ENCODE measurements around the gene PROZ.

PROZ gene

DNA sequence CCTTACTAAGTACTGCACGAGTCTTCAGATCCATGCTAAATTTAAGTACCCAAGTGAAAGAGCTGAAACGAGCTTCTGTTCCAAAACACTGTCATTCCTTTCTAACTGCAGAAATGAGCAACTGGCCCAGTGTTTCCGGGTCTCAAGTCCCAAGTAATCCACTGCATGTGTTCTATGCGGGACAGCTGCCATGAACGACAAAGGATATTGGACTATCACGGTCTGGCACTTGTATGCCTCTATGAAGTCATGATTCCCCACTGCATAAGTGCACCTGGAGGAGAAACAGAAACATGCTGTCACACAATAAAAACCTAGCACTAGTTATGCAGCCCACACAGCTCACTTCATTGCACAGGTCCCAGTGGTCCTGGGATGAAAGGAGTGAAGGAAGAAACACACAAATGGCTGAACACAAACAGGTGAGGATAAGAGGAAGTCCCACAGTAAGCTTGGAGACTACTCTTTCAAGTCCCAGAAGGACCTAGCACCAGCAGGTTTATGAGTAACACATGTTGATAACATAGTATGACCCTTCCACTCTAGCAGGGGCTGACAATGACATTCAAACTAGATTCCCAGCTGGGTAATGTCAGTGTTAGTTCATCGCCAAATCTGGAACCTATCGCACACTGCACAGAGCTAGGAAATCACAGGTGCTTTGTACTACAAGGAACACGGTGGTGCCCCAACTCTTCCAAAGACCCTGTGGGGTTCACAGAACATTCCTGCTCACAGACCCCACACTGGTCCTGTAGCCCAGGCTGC is 38.7 kb downstream of the PROZ start:
- DNase-seq, result no peak

- DNase-seq, result no peak
Observed at GRCh38 chr13:113201815-113202214, 43.4 kb downstream of the PROZ start.

DNA sequence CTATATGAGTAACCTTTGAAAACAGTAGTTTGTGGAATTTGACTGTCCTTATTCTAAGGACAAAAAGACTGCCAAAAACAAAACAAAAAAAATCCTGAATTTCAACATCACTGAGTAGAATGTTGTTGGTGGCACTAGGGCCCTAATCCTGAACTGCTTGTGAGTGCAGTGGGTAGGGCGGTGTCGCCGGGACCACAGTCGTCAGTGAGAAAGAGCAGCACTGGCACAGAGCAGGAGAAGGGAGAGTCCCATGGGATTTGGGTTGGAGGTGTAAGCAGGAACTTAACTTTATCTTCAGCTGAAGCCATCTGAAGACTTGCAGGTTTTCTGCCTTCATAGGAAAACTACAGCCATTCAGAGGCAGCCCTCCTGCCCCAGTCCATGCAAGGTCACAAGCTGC is 44.5 kb downstream of the PROZ start:
- DNase-seq, result no peak

GRCh38 chr13:113203507-113204377 is 45.3 kb downstream of the PROZ start:
- DNase-seq, result no peak

GRCh38 chr13:113204378-113204734 is 45.9 kb downstream of the PROZ start:
- no peak for DNase-seq

- DNase-seq, result no peak
Observed at GRCh38 chr13:113205428-113205931, 47.0 kb downstream of the PROZ start.

DNA sequence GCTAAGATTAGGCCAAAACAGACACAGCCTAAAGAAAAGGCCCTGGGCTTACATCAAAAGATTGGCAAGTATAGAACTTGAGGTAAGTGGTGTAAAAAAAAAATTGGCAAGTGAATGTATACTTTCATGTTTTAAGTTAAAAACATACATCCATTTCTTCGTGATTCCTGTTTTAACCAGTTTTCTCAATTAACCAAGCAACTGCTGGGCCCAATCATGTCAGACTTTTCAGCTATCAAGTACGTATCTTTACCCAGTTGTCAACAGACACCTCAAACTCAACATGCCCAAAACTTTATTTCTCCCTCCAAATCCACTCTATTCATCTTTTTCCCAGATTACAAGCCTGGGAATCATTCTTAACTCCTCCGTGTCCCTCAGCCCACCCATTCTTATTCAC is 49.0 kb downstream of the PROZ start:
- no peak for DNase-seq

GRCh38 chr13:113207890-113208420 is 49.5 kb downstream of the PROZ start:
- peak in 10 of 56 donors; percentile 26 to 61 (median 46) for DNase-seq

GRCh38 chr13:113208421-113209335 is 50.2 kb downstream of the PROZ start, which contains the start of gene PCID2:
Gene PCID2, minus strand, starts transcription at chr13:113208669. Its CDS starts 35 bp downstream, at chr13:113208634.
- DNase-seq, result peak in 55 of 56 donors; percentile 33 to 93 (median 81)

DNA sequence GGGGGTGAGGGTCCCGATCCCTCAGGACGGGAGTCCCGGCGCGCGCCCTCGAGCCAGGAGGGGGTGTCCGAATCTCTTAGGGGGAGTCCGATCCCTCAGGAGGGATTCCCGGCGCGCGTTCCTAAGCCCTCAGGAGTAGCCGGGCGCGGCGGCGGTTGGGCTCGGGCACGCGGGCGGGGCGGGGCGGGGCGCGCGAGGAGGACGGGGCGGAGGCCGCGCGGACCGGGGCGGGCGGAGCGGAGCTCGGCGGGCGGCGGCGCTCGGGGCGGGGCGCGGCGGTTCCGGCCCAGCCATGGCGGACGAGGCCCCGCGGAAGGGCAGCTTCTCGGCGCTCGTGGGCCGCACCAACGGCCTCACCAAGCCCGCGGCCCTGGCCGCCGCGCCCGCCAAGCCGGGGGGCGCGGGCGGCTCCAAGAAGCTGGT is 50.9 kb downstream of the PROZ start, which contains the start of gene CUL4A:
CUL4A (plus strand) TSS at position 278 of the 423 bp plus-strand sequence; CDS start at position 293, 15 bp downstream.
- DNase-seq, result peak in 52 of 56 donors; percentile 10 to 84 (median 64)

DNA sequence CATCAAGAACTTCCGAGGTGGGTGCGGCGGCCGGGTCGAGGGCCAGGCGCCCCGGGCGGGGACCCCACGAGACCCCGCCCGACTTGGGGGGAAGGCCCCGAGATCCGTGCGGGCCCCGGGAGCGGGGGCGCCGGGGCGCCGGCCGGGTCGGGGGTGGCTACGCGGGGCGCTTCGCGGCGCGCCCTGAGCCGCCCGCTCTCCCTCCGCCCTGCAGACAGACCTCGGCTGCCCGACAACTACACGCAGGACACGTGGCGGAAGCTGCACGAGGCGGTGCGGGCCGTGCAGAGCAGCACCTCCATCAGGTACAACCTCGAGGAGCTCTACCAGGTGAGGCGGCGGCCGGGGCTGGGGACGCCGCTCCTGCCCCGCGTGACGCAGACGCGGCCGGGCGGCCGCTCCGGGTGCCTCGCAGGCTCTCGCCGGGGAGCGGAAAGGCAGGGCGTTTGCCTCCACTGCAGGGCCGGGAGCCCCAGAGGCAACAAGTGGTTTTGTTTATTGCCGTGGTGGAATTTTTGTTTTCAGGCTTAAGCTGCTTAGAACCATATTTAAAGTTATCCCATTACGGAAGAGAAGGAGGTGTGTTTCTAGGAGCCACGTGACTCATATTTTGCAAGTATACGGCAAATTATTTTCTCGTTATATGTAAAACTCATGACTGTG is 51.4 kb downstream of the PROZ start:
- peak in 33 of 56 donors; percentile 2 to 57 (median 30) for DNase-seq

DNA sequence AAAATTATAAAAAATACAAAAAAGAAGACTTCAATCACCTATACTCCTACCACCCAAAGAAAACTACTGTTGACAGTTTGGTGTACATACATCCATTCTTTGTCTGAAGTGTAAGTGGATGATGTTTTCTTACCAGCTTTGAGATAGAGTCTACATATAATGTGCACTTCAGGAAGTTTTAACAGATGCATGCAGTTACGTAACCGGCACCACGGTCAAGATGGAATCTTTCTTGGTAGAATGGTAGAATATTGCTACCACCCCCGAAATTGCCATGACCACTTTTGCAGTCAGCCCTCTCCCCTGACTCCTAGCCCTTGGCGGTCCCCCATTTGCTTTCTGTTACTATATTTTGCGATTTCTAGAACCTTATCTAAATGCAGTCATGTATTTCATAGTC is 52.4 kb downstream of the PROZ start:
- DNase-seq, result no peak

DNA sequence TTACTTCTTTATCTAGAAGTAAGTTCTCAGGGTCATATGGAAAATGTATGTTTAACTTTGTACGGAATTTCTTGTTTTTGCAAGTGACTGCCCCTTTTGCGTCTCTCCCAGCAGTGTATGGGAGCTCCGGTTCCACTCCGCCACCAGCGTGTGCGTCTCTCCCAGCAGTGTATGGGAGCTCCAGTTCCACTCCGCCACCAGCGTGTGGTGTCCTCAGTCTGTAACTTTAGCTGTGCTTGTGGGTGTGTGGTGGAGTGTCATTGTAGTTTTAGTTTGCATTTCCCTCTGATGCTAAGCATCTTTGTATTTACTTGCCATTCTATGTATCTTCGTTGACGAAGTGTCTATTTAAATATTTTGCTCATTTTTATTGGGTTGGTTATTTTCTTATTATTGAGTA is 53.3 kb downstream of the PROZ start:
- no peak for DNase-seq

GRCh38 chr13:113216254-113217048 is 58.0 kb downstream of the PROZ start:
- DNase-seq, result peak in 23 of 56 donors; percentile 5 to 55 (median 25)

GRCh38 chr13:113218586-113218985 is 60.1 kb downstream of the PROZ start:
- DNase-seq, result no peak

GRCh38 chr13:113219256-113219940 is 61.0 kb downstream of the PROZ start:
- DNase-seq, result no peak

- no peak for DNase-seq
Observed at GRCh38 chr13:113220141-113220598, 61.7 kb downstream of the PROZ start.

DNA sequence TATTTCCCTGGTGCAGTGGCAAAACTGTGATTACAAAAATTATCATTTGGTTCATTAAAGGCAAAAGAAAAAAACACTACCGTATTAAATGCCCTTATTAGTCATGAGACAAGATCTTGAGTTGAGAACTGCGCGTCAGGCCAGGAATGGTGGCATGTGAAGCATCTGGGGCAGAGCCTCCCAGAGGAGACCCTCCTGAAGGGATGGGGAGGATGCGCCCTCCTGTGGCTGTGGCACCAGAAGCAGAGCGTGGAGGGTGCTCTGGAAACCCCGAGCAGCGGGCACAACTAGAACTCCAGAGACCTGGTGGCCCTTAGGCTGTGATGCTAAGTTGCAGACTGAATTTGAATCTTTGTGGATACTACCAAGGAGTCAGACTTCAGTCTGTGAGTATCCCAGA is 62.4 kb downstream of the PROZ start:
- peak in 1 of 56 donors; percentile 5 for DNase-seq

Data from nucleus accumbens (tissue), 56 donors.